Stimulated activated CD4-positive, alpha-beta T cell treated with anti-CD3 and anti-CD28 coated beads, TNF-alpha, amount 100 ng/mL, for 4 hours (primary cell): Measurements from ENCODE around the gene SEC14L2.

Experiments used
- DNase-seq, 3 experiments: peaks; one replicate each; pipeline ENCODE4 v3.0.0-alpha.2; 2020; ENCODE audit warnings: low read depth in 3 of 3

The SEC14L2 gene

DNA sequence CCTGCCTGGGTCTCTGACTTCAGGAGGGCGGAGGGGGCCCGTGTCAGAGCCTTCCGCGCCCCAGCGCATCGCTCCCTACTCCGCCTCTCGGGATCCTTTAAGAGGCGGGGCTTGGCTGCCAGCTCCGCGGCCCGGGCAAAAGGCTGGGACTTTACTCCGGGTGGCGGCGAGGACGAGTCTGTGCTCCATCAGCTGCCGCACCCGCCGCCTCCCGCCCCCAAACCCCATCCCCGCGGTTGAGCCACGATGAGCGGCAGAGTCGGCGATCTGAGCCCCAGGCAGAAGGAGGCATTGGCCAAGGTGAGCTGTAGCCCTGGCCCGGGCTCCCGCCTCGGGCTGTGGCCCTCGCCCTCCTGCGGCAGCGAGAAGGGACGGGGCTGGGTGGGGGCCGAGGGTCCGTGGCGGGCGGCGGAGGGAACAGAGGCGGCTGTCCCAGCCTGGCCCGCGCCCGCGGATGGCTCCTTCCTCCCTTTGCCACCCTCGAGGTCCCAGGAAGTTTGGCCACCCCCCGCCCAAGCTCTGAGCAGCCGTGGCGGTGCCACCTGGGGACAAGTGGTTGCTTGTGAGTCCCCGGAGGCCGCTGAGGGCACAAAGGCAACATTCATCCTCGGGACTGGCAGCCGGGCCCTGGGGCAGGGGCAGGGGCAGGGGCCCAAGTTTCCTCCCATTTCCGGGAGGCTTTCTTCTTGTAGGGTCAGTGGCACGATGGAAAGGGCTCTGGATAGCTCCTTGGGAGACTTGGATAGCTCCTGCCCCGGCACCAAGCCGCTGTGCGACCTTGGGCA, at the start of gene SEC14L2:
TSS of gene SEC14L2 (plus strand) at position 148 of the 785 bp plus-strand sequence. CDS start at position 247, 99 bp downstream.
- DNase-seq: peak; percentile 22 to 54 (median 39)

DNA sequence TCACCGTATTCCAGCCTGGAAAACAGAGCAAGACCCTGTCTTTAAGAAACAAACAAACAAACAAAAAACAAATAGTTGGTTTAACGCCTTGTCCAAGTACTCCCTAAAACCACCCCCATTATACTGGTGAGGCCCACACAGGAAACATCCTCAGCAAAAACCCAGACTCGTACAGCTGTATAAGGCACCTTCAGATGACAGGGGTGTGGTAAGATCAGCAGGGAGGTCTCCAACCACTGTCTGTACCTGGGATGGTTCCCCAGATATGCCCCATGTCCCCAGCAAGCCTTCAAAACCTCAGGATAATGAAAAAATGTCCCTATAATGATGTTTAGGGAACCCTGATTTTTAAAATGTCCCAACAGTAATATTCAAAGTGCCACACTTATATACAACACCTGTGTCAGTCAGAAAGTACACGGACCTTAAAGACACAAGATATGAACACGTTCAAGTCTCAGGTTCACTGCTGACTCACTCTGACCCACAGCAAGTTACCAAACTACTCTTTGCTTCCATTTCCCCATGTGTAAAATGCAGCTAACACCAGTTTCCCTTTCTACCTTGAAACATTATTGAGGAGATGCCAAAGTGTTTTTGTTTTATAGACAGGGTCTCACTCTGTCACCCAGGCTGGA, 49.4 kb upstream of the SEC14L2 start:
- DNase-seq: no peak

DNA sequence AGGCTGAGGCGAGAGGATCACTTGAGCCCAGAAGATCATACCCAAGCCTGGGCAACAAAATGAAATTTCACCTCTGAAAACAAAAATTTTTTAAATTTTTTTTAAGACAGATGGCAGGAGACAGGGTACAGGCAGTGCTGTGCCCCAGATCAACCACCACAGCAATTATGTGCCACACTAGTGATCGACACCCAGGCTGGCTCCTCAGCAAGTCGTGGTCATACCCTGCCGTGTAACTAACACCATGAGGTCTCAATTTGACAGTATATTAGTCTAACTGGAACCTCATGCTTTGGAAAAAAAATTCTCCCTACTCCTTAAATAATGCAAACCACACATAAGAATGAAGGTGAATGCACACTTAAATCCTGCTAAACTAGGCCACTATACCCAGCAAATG, 48.4 kb upstream of the SEC14L2 start:
- no peak for DNase-seq

DNA sequence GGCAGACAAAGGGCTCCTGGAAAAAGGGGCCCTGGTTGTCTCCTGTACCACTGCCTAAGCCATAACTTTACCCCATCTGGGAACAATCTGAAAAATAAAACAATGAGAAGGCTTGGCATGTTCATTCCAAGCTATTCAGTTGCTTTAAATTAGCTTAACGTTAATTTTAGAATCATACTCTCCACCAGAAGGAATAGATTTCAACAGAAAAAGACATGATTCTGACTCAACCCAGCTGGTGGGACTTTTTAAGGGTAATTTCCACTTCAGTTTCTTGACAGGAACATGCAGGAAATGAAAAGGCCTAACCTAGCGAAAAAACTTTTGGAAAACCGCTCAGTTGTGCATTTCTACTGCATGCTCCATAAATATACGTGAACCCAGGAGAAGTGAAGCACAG, 48.0 kb upstream of the SEC14L2 start:
- no peak for DNase-seq

DNA sequence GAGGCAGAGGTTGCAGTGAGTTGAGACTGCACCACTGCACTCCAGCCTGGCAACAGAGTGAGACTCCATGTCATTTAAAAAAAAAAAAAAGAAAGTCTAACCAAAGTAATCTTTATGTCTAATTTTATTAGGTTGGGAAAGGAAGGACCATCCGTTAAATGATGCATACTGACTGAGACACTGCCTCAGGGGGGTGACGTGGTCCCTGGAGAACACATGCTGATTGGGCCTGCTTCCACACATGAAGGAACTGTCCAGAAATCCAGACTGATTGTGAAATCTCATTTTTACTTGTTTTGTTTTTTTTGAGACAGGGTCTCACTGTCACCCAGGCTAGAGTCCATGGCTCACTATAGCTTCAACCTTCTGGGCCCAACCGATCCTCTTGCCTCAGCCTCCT, 45.6 kb upstream of the SEC14L2 start:
- no peak for DNase-seq

DNA sequence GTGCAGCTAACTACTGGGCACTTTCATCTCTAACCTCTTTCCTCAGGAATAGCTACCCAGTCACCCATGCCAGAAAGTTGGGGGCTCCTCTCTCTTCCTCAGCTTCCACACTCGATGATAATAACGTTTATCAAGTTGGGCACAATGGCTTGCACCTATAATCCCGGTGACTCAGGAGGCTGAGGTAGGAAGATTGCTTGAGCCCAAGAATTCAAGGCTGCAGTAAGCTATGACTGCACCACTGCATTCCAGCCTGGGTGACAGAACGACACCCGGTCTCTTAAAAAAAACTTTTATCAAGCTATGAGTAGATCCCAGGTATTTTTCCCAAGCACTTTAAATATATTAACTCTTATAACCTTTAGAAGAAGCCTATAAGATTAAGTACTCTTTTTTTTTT, 42.2 kb upstream of the SEC14L2 start:
- DNase-seq: no peak

DNA sequence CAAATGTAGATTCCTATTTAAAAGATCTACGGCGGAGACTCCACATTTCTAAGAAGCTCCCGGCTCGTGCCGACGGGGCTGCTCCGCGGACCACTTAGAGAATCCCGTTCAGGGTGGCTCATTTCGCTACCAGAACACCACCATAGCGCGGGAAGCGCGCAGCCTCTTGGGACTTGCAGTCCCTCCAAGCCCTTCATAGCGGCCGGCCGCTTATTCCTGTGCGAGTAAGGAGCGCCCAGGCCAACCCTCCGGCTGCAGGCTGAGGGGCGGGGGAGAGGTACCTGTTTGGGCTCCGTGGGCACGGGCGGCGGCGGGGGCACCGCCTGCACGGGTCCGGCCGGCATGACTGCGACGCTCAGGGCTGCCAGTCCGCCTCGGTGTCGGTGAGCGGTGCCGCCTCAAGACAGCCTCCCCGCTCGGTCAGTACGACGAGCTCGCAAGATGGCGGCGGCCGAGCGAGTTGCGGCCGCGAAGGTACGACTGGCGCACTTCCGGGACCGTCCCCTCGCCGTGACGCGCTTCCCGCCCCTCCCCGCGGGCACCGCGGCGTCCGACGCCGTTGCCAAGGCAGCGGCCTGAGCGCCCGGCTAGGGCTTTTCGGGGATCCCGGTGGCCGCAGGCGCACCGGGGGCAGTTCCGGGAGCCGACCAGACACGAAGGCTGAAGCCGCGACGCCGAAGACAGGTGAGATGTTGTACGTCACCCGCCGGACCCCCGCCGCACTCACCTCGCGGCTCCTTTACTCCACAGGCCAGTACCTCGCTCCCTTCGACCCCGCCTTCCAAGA, 40.2 kb upstream of the SEC14L2 start, which contains the start of the genes CCDC157 and SF3A1:
TSS of gene CCDC157 (plus strand) at position 559 of the 787 bp plus-strand sequence. CDS start 8,994 bp downstream, outside the sequence.
TSS of gene SF3A1 (minus strand) at position 446 of the 787 bp plus-strand sequence. CDS start at position 344, 102 bp downstream.
- DNase-seq: peak; percentile 60 to 76 (median 66)

DNA sequence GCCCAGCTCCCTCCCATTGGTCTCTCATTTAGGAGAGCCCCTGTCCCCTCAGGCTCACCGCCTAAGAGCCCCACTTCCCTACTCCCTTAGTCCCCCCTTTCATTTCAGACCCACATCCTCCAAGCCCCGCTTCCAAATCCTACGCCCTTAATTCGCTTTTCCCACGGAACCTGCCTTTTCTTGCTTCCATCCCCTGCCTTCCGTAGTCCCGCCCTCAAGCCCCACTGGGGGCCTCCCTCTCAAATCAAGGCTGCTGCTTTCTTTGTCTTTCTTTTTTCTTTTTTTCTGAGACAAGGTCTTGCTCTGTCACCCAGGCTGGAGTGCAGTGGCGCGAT, 39.6 kb upstream of the SEC14L2 start:
- no peak for DNase-seq

DNA sequence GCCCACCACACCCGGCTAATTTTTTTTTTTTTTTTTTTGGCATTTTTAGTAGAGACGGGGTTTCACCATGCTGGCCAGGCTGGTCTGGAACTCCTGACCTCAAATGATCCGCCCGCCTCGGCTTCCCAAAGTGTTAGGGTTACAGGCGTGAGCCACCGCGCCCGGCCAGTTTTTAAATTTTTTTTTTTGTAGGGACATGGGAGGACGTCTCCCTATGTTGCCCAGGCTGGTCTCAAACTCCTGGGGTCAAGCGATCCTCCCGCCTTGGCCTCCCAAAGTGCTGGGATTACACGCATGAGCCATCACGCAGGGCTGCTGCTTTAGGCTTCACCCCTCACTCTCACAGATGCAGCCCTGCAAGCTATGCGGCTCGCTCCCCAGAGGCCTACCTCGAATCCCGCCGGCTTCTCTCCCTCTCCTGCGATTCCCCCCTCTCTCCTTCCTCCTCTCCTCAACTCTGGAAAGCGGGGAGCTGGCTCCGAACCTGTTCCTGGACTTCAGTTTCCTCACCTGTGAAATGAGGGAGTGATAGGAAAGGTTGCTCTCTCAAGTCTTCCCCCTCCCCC, 39.1 kb upstream of the SEC14L2 start:
- DNase-seq: no peak

DNA sequence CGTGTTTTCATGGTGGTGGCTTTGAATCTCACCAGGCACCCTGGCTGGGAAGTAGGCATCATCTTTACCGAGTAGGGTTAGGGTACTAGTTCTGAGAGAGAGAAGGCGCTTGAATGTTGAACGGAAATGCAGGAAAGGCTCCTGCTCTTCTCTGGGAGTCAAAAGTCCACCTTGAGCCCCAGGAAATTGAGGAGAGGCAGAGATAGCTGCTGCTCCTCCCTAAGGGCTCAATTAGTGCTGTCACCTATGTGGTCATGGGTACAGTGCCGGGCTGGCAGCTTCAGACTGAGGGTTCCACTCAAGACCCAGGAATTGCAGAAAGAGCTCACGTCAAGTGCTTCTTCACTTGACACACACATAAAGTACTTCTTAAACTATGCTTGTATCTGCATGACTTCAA, 38.3 kb upstream of the SEC14L2 start:
- no peak for DNase-seq

DNA sequence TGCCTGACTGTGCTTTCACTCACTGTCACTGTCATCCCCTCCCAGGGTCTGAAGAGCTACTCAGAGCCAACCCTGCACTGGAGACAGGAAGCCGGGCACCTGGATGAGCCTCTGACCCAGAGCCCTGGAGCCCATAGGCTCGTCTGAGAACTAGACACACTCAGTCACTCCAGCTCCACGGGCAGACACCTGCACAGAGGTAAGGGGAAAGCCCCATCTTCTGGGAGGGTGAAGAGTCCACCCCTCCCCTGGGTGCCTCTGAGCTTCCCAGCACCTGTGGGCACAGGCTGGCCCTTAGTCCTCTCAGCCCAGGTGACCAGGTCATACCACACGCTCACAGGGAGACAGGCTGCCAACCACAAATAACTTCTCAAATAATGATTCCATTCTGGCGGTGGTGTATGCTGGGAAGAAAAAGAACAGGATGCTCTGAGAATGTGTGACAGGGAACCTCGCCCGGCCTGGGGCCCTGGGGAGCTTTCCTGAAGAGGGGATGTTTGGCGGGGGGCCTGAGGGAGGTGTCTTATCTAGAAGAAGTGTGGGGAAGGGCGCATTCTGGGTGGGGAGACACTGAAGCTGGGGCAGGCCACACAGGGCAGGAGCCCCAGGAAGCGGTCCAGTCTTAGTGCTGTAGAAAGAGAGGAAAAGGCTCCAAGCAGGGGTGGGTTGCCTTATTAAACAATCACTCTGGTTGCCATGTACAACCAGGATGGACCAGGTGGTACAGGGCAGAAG, 34.7 kb upstream of the SEC14L2 start:
- DNase-seq: no peak

DNA sequence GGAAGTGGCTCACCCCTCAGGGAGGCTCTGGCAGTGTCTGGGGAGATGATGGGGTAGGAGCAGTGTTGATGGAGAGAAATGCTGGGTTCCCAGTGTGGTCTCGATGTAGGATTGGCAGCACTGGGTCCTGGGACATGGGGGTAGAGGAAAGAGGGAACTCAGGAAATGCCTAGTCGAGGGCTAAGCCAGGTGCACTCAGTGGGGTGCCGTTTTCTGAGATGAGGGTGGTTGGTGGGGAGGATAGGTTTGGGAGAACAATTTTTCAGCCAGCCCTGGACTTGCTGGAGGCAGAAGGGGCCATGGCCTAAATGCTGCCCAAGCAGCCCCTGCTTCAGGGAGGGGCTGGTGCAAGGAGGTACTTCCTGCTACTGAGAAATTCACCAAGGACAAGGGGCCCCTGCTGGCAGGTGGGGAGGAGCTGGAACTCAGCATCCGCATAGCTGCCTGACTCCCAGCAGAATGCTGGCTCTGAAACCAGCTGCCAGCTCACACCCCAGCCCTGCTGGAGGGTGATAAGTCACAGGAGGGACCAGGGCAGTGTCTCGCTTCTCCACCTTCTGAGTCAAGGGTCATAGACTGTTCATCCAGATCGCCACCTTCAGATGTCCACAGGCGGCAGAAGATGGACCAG, 34.1 kb upstream of the SEC14L2 start:
- no peak for DNase-seq

DNA sequence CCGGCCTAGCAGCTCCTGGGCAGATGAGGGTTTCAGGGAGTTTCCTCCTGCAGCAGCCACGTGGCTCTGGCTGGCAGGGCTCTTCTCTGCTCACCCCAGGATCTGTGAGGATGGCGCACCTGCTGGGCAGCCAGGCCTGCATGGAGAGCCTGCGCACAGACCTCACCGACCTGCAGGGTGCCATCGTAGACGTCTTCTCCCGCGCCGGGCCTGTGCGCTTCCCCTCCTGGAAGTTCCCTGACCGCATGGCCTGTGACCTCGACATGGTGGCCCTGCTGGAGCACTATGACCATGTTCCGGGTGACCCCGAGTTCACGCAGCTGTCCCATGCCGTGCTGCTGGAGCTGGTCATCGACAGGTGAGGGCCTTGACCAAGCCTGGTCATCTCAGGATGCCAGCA, 30.9 kb upstream of the SEC14L2 start:
- DNase-seq: no peak

DNA sequence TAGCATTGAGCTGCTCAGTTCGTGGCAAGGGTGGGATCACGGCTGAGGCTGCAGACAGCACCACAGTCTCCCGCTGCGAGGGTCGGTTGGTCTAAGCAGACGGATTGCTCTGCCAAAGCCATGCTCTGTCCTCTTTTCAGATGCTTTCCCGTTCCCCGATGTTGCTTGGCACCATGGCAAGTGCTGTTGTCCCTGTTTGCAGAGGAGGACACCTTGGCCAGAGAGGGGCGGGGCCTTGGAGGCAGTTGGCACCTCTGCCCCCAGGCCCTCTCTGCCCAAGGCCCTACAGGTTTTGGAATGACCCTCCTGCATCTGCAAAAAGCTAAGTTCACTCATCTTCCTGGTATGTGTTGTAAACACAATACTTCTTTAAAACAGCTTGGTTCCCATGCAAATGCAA, 28.4 kb upstream of the SEC14L2 start:
- no peak for DNase-seq

DNA sequence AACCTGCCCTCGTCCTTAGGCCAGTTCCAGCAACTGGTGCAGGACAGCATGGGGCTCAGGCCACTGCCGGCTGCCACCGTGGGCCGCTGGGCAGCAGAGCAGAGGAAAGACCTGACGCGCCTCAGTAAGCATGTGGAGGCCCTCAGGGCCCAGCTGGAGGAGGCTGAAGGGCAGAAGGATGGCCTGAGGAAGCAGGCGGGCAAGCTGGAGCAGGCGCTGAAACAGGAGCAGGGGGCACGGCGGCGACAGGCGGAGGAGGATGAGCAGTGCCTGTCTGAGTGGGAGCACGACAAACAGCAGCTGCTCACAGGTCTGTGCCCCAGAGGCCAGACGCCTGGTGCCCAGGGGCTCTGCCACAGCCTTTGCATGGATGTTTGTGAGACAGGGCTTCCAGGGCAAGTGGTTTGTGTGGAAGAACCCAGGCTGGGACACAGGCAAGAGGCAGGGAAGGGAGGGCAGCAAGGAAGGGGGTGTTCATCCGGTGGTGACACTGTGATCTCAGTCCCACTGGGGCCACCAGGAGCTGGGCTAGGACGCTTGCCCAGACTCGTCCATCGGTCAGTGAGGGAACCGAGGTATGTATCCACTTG, 26.1 kb upstream of the SEC14L2 start:
- no peak for DNase-seq

DNA sequence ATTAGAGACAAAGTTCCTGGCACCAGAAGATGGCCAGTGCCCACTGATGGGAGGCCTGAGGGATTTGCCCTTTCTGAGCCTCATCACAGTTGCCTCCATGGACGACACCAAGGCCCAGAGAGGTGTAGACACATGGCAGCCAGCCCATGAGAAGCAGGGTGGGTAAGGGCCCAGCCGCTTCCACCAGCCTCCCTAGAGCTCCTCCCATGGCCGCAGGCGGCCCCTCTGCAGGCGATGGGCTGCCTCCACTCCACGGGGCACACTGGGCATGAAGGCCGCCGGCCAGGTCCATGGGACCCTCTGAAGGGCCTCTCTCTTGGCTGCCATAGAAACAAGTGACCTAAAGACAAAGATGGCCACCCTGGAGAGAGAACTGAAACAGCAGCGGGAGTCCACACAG, 25.5 kb upstream of the SEC14L2 start:
- DNase-seq: no peak

DNA sequence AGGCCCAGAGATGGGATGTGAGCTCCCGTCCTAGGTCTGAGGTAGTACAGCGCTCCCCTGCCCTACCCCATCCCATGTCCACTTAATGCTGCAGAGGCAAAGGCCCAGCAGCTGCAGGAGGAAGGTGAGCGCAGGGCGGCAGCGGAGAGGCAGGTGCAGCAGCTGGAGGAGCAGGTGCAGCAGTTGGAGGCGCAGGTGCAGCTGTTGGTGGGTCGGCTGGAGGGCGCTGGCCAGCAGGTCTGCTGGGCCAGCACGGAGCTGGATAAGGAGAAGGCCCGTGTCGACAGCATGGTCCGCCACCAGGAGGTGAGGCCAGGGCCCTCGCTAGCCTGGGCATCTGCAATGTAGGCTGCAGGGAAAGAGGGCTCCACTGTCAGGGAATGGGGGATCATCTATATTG, 24.8 kb upstream of the SEC14L2 start:
- no peak for DNase-seq

DNA sequence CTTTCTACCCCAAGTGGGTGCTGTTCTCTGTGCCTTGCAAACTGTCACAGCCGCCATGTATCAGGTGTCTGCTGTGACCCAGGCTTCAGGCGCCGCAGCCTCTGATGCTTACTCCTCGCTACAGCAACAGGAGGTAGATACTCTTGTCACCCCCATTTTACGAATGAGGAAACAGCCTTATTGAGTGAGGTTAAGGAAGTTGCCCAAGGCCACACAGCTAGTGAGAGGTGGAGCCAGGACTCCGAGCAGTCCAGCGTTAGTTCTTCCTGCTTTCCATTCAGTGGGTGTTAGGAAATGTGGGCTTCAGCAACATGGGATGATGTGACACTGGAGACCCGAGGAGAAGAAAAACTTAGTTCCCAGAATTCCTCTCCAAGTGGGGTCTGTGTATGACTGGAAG, 23.9 kb upstream of the SEC14L2 start:
- no peak for DNase-seq

DNA sequence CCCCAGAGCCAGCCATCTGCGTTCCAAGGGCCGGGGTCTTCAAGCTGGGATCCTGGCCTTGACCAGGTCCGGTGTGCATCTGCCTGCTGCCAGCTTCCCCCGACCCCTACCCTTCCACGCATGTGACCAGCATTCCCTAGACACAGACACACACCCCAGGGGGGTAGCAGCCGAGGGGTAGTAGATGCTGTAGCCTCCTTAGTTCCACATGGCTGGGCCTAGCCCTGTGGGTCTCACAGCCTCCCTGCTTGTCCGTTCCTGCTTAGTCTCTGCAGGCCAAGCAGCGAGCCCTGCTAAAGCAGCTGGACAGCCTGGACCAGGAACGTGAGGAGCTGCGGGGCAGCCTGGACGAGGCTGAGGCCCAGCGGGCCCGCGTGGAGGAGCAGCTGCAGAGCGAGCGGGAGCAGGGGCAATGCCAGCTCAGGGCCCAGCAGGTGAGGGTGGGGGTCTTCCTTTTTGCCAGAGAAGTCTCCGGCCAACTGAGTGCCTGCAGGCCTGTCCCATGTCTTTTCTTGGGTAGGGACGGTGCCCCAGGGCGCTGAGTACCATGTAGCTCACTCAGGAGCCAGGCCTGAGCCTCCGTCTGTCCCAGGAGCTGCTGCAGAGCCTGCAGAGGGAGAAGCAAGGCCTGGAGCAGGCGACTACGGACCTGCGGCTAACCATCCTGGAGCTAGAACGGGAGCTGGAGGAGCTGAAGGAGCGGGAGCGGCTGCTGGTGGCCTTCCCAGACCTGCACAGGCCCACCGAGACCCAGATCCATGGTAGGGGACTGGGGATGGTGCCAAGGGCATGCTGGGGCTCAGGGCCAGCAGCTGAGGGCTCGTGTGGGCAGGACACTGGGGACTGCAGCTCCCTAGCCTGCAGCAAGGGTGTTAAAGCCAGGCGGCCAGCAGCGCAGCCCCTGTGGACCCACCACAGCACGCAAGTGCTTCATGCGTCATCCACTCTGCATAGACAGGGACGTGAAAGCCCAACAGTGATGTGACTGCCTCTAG, 23.2 kb upstream of the SEC14L2 start:
- DNase-seq: no peak
